WTC11 (cell line): ENCODE results near the gene GNAS-AS1. TPM values are rescaled to one million over a fixed set of nuclear protein-coding genes. Genes with fewer than 3 reads are reported as not detected.
A peak's percentile ranks its signal among the peaks of the same experiment; 100 is the strongest.

Experiments used
- ATAC-seq: fragments of 200-7000 bp; cut with Tn5 transposase; 2 replicates; pipeline ENCODE4 v1.10.0; 2021; ENCODE audit warnings: mild to moderate bottlenecking, moderate library complexity
- CTCF ChIA-PET: fragments of 300-600 bp; sonication (Branson Sonifier 250); formaldehyde crosslinking; loops from one replicate; lab custom pipeline; 2021; ENCODE audit warnings: antibody characterized with exemption; lab: Charles Lee
- POLR2A ChIA-PET: fragments of 350-600 bp; sonication (Branson Sonifier 250); formaldehyde crosslinking; loops from one replicate; lab custom pipeline; 2021; ENCODE audit warnings: antibody characterized with exemption; lab: Charles Lee
- DNase-seq: peaks from one replicate; pipeline ENCODE4 v3.0.0; 2021; ENCODE audit warnings: low spot score
- H3K27ac Mint-ChIP-seq: 2 replicates; pipeline ENCODE4 v1.8.0; 2021; ENCODE audit warnings: mixed read lengths
- H3K27me3 Mint-ChIP-seq: 2 replicates; pipeline ENCODE4 v1.8.0; 2021; ENCODE audit warnings: low read depth, mild to moderate bottlenecking, moderate library complexity, mixed read lengths
- H3K36me3 Mint-ChIP-seq: 2 replicates; pipeline ENCODE4 v1.8.0; 2021; ENCODE audit warnings: mixed read lengths
- H3K4me1 Mint-ChIP-seq: 2 replicates; pipeline ENCODE4 v1.8.0; 2022; ENCODE audit warnings: mixed read lengths
- H3K4me3 Mint-ChIP-seq: 2 replicates; pipeline ENCODE4 v1.8.0; 2021; ENCODE audit warnings: mild to moderate bottlenecking, moderate library complexity, mixed read lengths
- H3K9me3 Mint-ChIP-seq: 2 replicates; pipeline ENCODE4 v1.8.0; 2021; ENCODE audit warnings: mixed read lengths
- AR ChIP-seq: fragments of 250-450 bp; sonication (Bioruptor Pico); IDR thresholded peaks from 2 replicates; pipeline ENCODE4 v1.9.0; 2021; ENCODE audit warnings: mild to moderate bottlenecking
- ATF2 ChIP-seq: sonication (generic); formaldehyde crosslinking; IDR thresholded peaks from 2 replicates; pipeline ENCODE4 v1.8.1; 2022; ENCODE audit warnings: low read depth, missing genetic modification reagents, borderline replicate concordance
- CREM ChIP-seq: sonication (generic); formaldehyde crosslinking; IDR thresholded peaks from 2 replicates; pipeline ENCODE4 v1.8.1; 2022; ENCODE audit warnings: mild to moderate bottlenecking, missing genetic modification reagents, moderate library complexity
- E2F4 ChIP-seq: sonication (generic); formaldehyde crosslinking; IDR thresholded peaks from 2 replicates; pipeline ENCODE4 v1.8.1; 2022; ENCODE audit warnings: low read depth, mild to moderate bottlenecking, moderate library complexity, missing genetic modification reagents, borderline replicate concordance
- ESRRA ChIP-seq: sonication (generic); formaldehyde crosslinking; IDR thresholded peaks from 2 replicates; pipeline ENCODE4 v1.8.1; 2022; ENCODE audit warnings: mild to moderate bottlenecking, missing genetic modification reagents, borderline replicate concordance
- FOXJ3 ChIP-seq: sonication (generic); formaldehyde crosslinking; IDR thresholded peaks from 2 replicates; pipeline ENCODE4 v1.9.0; 2021; ENCODE audit warnings: missing genetic modification reagents, mild to moderate bottlenecking, borderline replicate concordance
- NR3C1 ChIP-seq: sonication (generic); formaldehyde crosslinking; conservative IDR thresholded peaks from 2 replicates; pipeline ENCODE4 v1.8.1; 2023; ENCODE audit warnings: low read depth, mild to moderate bottlenecking, missing genetic modification reagents
- ZNF219 ChIP-seq: sonication (generic); formaldehyde crosslinking; IDR thresholded peaks from 2 replicates; pipeline ENCODE4 v1.8.0; 2023; ENCODE audit warnings: missing genetic modification reagents, mild to moderate bottlenecking, borderline replicate concordance
- ZNF532 ChIP-seq: fragments of 250-450 bp; sonication (Bioruptor Pico); IDR thresholded peaks from 2 replicates; pipeline ENCODE4 v1.9.0; 2021; ENCODE audit warnings: mild to moderate bottlenecking, borderline replicate concordance
- total RNA-seq: library from RNA; stranded (reverse); gene quantifications from 3 replicates; pipeline ENCODE4 v1.2.3, GENCODE V29; 2021
- TF ChIP-seq, protein P1 (sequence below): fragments of 250-450 bp; sonication (Bioruptor Pico); IDR thresholded peaks from 2 replicates; pipeline ENCODE4 v1.8.0; 2021; ENCODE audit warnings: mild to moderate bottlenecking
- TF ChIP-seq, protein P2 (sequence below): sonication (generic); formaldehyde crosslinking; IDR thresholded peaks from 2 replicates; pipeline ENCODE4 v1.8.0; 2023; ENCODE audit warnings: mild to moderate bottlenecking, missing genetic modification reagents
- TF ChIP-seq, protein P3 (sequence below): sonication (generic); formaldehyde crosslinking; IDR thresholded peaks from 2 replicates; pipeline ENCODE4 v1.8.0; 2022; ENCODE audit warnings: mild to moderate bottlenecking, missing genetic modification reagents

The GNAS-AS1 gene
- total RNA-seq, 1 experiment from 2014 or later: 12.2 TPM

- no peak for TF ChIP-seq AR
Measured at GRCh38 chr20:58889334-58889760, 38.6 kb upstream of the GNAS-AS1 start (continued).

DNA sequence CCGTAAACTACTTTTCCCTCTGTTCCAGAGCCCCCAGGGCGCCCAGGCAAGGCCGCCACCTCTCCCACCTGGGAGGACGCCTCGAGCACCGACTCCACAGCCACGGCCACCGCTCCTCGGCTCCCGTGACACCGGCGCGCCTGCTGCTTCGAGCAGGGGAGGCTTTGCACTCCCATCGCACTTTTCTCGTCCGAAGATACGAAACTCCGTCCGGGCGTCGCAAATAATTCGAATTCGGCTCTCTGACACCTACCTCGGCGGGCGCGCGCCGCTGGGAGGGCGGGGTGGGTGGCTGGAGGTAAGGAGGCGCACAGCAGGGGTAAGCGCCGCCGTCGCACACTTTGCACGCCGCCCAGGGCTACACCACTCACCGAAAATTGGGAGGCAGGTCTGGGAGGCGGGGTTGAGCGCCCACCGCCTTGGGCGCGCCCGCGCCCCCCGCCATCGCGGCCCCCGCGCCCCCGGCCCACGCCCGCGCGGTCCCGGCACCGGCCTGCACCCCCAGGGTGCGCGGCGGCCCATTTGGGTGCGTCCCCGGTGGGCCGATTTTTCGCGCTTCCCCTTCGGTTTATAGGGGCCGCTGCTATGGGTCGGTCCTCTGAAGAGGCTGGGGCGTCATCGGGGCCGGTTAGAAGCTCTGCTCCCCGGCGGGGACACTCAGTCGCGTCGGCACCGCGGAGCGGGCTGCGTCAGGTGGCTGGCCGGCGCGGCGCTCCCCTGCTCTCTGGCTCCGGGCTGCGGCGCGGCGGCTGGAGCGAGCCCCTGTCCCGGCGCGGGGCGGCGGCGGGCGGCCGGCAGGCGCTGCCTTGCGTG is 38.0 kb upstream of the GNAS-AS1 start:
- Mint-ChIP-seq H3K36me3 (peaks cover 32% of the 10 kb centered on the region), H3K27ac (no peak overlapping the region), H3K4me1 (peaks cover 41% of the 10 kb centered on the region), H3K4me3 (peak overlapping the region; percentile 78), H3K9me3 (peaks cover 17% of the 10 kb centered on the region), H3K27me3 (no peaks in the 10 kb centered on the region)
- ATAC-seq (peak; percentile 46), DNase-seq (peak; percentile 76)
- TF ChIP-seq NR3C1 (CRISPR knock-in tag) (no peak), CREM (CRISPR knock-in tag) (peak; percentile 84; the same call in 1 of the 2 replicates)
- ChIA-PET CTCF (interaction anchor here (1.3 to 1.7 kb wide), 3 partner anchors 11 to 95 kb away, joined by 4 to 7 read pairs (median 4); no protein-coding TSS in a partner anchor), POLR2A (interaction anchor here (0.5 to 1.2 kb wide), 3 partner anchors 36 to 238 kb away, joined by 3 to 4 read pairs (median 3); partner anchors contain the start of genes GNAS and STX16)

- ChIA-PET POLR2A (no interaction called here), CTCF (no interaction called here)
- Mint-ChIP-seq H3K27me3 (no peaks in the 10 kb centered on the region), H3K36me3 (peaks cover 36% of the 10 kb centered on the region), H3K4me1 (peaks cover 42% of the 10 kb centered on the region), H3K4me3 (peak overlapping the region; percentile 78), H3K27ac (no peak overlapping the region), H3K9me3 (peaks cover 17% of the 10 kb centered on the region)
- DNase-seq (no peak), ATAC-seq (no peak)
- TF ChIP-seq, protein P1, sequence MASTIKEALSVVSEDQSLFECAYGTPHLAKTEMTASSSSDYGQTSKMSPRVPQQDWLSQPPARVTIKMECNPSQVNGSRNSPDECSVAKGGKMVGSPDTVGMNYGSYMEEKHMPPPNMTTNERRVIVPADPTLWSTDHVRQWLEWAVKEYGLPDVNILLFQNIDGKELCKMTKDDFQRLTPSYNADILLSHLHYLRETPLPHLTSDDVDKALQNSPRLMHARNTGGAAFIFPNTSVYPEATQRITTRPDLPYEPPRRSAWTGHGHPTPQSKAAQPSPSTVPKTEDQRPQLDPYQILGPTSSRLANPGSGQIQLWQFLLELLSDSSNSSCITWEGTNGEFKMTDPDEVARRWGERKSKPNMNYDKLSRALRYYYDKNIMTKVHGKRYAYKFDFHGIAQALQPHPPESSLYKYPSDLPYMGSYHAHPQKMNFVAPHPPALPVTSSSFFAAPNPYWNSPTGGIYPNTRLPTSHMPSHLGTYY: no peak
- no peak for TF ChIP-seq ESRRA (CRISPR knock-in tag)
- TF ChIP-seq ZNF219: no peak
- no peak for TF ChIP-seq ZNF532 (CRISPR knock-in tag)
- TF ChIP-seq, protein P2, sequence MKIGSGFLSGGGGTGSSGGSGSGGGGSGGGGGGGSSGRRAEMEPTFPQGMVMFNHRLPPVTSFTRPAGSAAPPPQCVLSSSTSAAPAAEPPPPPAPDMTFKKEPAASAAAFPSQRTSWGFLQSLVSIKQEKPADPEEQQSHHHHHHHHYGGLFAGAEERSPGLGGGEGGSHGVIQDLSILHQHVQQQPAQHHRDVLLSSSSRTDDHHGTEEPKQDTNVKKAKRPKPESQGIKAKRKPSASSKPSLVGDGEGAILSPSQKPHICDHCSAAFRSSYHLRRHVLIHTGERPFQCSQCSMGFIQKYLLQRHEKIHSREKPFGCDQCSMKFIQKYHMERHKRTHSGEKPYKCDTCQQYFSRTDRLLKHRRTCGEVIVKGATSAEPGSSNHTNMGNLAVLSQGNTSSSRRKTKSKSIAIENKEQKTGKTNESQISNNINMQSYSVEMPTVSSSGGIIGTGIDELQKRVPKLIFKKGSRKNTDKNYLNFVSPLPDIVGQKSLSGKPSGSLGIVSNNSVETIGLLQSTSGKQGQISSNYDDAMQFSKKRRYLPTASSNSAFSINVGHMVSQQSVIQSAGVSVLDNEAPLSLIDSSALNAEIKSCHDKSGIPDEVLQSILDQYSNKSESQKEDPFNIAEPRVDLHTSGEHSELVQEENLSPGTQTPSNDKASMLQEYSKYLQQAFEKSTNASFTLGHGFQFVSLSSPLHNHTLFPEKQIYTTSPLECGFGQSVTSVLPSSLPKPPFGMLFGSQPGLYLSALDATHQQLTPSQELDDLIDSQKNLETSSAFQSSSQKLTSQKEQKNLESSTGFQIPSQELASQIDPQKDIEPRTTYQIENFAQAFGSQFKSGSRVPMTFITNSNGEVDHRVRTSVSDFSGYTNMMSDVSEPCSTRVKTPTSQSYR: no peak
- no peak for TF ChIP-seq FOXJ3 (CRISPR knock-in tag)
- no peak for TF ChIP-seq E2F4
- TF ChIP-seq AR: no peak
- TF ChIP-seq, protein P3, sequence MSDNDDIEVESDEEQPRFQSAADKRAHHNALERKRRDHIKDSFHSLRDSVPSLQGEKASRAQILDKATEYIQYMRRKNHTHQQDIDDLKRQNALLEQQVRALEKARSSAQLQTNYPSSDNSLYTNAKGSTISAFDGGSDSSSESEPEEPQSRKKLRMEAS (CRISPR knock-in tag): no peak
- TF ChIP-seq ATF2 (CRISPR knock-in tag): no peak
Measured at GRCh38 chr20:58888103-58888502, 37.4 kb upstream of the GNAS-AS1 start.
